Activated CD4-positive, alpha-beta T cell treated with anti-CD3 and anti-CD28 coated beads for 4 hours (primary cell): ENCODE results near the gene WWOX.
A peak's percentile ranks its signal among the peaks of the same experiment; 100 is the strongest.

Experiments
- DNase-seq, 2 donors: peaks; one replicate each; pipeline ENCODE4 v3.0.0-alpha.2; 2020

The WWOX gene

GRCh38 chr16:78832100-78832499, 732.6 kb downstream of the WWOX start:
- no peak for DNase-seq

- no peak for DNase-seq
Measured at GRCh38 chr16:78836802-78837491, 737.5 kb downstream of the WWOX start.

DNA sequence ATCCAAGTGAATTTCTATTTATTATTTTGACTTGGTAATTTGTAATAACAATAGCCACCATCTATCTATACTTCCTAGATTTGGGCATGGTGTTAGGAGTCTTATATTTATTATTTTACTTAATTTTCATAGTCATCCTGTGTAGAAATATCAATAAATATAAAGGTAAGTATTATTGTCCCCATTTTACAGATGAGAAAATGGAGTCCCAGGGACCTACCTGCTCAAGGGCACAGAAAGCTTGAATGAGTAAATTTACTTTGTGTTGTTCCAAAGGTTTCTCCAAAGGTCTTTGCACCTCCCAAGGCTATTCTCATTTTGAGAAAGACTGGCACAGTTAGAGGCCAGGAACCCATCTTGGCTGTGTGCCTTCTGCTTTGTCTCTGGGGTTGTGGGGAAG, 738.3 kb downstream of the WWOX start:
- DNase-seq, result no peak

DNA sequence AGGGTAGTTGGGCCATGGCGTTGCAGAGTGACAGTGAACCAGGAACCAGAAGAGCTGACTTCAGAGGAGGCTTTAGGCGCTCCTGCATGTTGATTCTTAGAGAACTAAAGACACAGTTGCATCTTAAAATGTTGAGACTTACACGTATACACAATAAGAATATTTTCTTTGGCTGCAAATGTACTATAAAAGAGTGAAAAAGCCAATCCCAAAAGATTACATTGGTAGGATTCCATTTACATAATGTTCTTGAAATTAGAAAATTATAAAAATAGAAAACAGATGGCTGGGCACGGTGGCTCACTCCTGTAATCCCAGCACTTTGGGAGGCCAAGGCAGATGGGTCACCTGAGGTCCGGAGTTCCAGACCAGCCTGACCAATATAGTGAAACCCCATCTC, 738.8 kb downstream of the WWOX start:
- no peak for DNase-seq

DNA sequence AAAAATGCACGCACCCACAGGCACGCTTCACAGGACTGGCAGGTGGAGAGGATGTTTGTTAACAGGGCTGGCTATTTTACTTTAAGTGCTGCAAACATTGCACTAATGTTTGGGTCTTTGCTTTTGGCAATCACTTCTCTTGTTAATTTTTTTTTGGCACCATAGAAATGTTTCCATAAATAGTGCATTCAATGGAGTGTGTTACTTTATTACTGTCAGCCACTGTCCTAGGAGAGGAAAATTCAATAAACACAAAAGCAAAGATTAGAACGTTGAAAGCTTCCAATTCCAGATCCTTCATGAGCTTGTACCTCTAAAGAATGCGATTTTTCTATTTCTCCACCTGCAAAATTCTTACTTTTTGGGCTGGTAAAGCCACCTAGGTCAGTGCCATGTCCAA, 743.5 kb downstream of the WWOX start:
- DNase-seq, result no peak

- DNase-seq, result no peak
Measured at GRCh38 chr16:78843978-78844377, 744.5 kb downstream of the WWOX start.

- no peak for DNase-seq
Measured at GRCh38 chr16:78844682-78845081, 745.2 kb downstream of the WWOX start.

- no peak for DNase-seq
Measured at GRCh38 chr16:78851266-78851665, 751.8 kb downstream of the WWOX start.

DNA sequence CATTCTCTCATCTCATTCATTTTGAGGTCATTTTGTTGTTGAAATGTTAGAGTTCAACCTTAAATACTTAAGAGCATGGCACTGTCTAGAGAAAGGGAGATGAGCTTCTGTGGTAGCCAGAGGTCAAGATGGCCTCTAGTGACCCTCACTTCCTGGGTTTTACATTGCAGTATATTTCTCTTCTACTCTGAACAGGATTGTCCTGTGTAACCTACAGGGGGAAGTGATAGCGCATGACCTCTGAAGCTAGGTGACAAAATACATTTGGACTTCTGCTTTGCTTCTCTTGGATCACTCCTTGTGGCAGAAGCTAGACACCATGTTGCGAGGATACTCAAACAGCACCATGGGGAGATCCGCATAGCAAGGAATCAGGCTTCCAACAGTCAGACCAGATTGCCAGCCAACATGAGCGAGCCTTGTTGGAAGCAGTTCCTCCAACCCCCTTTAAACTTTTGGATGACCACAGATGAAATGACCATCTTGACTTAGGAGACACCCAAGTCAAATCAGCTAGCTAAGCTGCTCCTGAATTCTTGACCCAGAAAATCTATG, 752.7 kb downstream of the WWOX start:
- no peak for DNase-seq

DNA sequence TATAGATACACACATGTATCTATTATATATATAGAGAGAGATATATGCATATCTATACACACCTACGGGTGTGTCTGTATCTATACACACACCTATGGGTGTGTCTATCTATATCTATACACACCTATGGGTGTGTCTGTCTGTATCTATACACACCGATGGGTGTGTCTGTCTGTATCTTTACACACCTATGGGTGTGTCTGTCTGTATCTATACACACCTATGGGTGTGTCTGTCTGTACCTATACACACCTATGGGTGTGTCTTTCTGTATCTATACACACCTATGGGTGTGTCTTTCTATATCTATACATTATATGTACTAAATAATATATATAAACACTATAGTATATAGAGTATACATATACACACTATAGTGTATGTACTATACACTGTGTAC, 762.6 kb downstream of the WWOX start:
- DNase-seq, result no peak

- no peak for DNase-seq
Measured at GRCh38 chr16:78866521-78866920, 767.1 kb downstream of the WWOX start.

- no peak for DNase-seq
Measured at GRCh38 chr16:78869492-78869891, 770.0 kb downstream of the WWOX start.

DNA sequence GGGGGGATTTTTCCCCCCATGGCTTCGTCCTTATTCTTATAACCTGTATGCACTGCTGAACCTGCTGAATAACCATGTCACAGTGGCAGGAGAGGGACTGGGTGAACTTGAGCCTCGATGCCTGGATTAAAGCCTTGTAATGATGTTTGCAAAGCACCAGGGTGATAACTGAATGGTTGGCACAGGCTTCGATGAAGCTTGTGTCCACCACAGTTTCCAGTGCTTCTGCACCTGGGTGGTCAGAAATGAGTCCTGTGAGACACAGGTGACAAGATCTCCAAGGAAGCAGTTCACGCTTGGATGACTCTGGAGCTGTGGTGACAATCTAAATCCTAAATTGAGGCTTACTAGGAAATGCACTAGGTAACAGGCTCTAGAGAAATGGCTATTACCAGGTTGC, 771.8 kb downstream of the WWOX start:
- no peak for DNase-seq

GRCh38 chr16:78876671-78877070, 777.2 kb downstream of the WWOX start:
- DNase-seq, result no peak

- no peak for DNase-seq
Measured at GRCh38 chr16:78877114-78877655, 777.7 kb downstream of the WWOX start.

- DNase-seq, result no peak
Measured at GRCh38 chr16:78878570-78878969, 779.1 kb downstream of the WWOX start.

DNA sequence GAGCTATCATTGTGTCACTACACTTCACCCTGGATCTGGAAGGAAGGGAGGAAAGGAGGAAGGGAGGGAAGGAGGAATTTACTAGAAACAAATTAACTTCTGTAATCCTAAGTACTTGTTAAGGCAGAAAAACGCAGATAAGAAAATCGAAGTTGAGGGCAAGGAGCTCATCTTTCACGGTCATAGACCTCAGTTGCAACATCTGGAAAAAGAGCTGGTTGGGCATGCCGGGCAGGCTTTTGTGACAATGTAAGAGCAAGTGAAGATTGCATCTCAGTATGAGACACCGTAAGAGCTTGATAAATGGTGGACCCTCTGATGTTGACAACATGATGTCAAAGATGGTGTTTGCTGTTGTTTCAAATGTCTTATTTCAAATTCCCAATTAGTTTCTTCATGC, 779.6 kb downstream of the WWOX start:
- DNase-seq, result no peak

- no peak for DNase-seq
Measured at GRCh38 chr16:78882150-78882549, 782.7 kb downstream of the WWOX start.

DNA sequence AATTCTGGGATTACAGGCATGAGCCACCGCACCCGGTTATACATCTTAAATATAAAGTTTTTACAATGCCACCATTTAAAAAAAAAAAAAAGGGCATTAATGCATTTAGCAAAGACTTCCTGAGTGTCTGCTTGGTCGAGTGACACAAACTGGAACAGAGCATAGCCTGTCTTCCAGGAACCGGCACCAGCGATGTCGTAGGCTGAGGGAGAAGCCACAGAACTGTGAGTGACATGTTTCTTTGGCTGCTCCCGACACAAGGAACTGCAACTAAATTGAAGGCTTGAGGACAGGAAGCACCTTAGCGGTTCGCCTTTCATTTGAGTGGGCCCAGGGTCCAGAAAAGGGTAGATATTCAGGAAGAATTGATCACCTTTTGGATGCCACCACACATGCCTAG, 783.3 kb downstream of the WWOX start:
- DNase-seq, result no peak

DNA sequence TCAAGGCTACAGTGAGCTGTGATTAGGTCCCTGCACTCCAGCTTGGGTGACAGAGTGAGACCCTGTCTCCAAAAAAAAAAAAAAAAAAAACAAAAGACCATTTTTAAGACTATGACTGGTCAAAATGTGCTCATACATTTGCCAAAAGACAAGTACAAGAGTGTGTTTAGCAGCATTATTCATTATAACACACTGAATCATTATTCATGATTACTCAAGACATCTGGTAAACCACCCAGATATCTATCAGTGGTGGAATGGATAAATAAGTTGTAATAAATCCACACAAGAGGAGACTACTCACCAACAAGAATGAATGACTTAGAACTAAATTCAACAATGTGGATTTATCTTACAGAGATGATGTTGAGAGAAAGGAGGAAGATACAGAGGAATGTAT, 784.8 kb downstream of the WWOX start:
- DNase-seq, result no peak

GRCh38 chr16:78889346-78889745, 789.9 kb downstream of the WWOX start:
- DNase-seq, result no peak

DNA sequence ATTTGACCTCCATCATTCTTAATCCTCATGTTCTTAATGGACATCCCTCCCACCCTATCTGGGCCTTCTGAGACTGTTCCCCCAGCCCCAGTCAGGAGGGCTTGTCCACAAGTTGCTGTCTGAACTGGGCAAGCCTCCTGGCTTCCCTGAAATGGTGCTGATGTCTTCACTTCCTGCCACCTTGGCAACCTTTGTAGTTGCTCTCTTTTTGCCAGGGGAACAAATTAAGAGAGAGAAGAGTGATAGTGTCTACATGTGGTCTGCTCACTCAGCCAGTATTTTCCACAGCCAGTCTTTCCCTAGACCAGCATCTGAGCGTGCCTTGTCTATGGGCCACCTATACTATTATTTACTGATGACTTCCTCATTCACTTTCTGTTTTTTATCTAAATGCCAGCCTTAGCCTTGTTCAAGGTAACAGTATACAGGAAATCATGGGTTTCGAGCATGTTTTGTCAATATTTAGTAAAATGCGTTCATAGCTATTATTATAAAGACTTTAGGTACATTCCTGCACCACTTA, 791.0 kb downstream of the WWOX start:
- no peak for DNase-seq

- no peak for DNase-seq
Measured at GRCh38 chr16:78892951-78893733, 793.7 kb downstream of the WWOX start.

GRCh38 chr16:78894886-78895285, 795.4 kb downstream of the WWOX start:
- DNase-seq, result peak; percentile 20 to 28
